Omental fat pad (tissue), 4 donors: ENCODE data around the gene CASZ1. TPM values are rescaled to one million over a fixed set of nuclear protein-coding genes. Genes with fewer than 3 reads are reported as not detected.

Source experiments
- ATAC-seq: fragments of 150-250 bp; one replicate; pipeline ENCODE4 v1.9.1; 2016; ENCODE audit warnings: mild to moderate bottlenecking, moderate library complexity; ENCODE audit not compliant: low FRiP score
- DNase-seq: peaks from one replicate; pipeline ENCODE4 v3.0.0-alpha.2; 2019; ENCODE audit warnings: low spot score
- total RNA-seq, 4 donors: library from RNA; depleted of rRNA; stranded (reverse); fragments of >200 nt; gene quantifications; one replicate each; pipeline ENCODE4 v1.1.0, GENCODE V29; 2016
- TF ChIP-seq, protein P1 (sequence below), 3 donors: fragments of 450-650 bp; IDR thresholded peaks; one replicate each; pipeline ENCODE4 v1.5.1; 2016 to 2017; ENCODE audit warnings: antibody characterized with exemption in 3 of 3, mild to moderate bottlenecking in 3 of 3, moderate library complexity in 2 of 3

CASZ1 gene
- total RNA-seq, 4 donors from 2014 or later = 2.5 to 7.9 (median 6.0) TPM

DNA sequence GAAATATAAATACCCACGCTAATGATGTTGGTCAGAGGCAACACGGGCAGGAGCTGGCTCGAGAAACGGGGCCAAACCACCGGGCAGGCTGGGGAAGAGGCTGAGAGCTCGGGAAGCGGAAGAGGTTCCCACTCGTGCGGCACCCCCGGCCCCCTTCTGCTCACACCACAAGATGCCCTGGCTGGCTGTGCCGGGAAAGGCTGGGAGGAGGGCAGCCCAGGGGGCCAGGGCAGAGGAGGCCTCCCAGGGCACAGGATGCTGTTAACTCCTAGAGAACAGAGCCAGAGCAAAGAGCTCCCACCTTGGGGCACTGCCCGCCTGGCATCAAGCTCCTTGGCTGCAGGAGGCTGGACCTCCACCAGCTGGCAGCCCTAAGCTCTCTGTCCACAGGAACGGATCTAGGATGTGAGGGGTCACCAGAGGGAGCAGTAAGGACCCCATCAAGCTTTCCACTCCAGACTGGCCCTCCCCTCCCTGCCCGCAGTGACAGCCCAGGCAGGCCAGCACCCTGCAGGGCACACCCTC lies 44.8 kb downstream of the CASZ1 start:
- ATAC-seq = no peak
- TF ChIP-seq, protein P1, sequence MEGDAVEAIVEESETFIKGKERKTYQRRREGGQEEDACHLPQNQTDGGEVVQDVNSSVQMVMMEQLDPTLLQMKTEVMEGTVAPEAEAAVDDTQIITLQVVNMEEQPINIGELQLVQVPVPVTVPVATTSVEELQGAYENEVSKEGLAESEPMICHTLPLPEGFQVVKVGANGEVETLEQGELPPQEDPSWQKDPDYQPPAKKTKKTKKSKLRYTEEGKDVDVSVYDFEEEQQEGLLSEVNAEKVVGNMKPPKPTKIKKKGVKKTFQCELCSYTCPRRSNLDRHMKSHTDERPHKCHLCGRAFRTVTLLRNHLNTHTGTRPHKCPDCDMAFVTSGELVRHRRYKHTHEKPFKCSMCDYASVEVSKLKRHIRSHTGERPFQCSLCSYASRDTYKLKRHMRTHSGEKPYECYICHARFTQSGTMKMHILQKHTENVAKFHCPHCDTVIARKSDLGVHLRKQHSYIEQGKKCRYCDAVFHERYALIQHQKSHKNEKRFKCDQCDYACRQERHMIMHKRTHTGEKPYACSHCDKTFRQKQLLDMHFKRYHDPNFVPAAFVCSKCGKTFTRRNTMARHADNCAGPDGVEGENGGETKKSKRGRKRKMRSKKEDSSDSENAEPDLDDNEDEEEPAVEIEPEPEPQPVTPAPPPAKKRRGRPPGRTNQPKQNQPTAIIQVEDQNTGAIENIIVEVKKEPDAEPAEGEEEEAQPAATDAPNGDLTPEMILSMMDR (IDR thresholded peaks at IDR 0.05) = no peak
- no peak for DNase-seq

DNA sequence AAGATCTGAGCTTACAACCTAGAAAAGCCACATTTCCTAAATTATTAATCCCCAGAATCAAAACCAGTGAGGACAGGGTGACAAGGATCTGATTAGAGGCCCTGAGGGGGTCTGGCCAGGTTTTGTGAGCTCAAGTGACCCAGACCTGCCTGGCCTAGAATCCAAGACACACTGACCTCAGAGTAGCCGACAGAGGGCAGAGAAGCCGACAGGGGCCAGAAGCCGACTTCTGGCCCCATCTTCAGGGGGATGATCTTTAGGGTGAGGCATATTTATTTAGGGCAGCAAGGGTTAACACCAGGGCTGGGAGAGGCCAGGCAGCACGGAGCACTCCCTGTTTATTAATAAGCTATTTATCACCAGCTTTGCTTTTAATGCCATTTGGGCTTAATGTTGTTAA lies 45.3 kb downstream of the CASZ1 start:
- ATAC-seq = no peak
- TF ChIP-seq, protein P1 (IDR thresholded peaks at IDR 0.05) = no peak

DNA sequence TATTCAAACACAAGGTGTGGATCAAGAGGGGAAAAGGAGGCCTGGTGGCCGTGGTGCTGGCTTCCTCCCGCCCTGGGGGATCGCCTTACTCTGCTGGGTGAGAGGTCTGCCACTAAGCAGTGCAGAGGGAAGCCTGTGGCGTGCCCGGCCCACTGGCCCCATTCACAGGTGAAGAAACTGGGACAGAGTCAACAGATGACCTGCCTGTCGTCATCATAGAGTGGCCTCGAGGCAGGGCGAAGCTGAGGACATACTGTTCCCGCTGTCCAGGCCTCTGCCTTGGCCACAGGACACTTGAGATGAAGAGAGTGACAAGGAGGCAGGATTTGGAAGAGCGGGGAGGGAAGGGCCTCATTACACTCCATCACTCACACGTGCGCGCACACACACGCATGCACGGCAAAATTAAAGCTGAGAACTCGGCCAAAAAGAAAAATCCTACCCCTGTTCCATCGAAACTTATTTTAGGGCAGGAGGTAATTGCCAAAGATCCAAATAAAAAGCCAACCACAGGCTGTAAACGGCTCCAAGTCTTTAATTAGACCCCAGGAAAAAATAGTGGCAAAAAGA lies 50.5 kb downstream of the CASZ1 start:
- ATAC-seq = no peak
- DNase-seq = no peak
- TF ChIP-seq, protein P1 (IDR thresholded peaks at IDR 0.05) = no peak

More for the DNA sequence above, 45.3 kb downstream of the CASZ1 start:
- DNase-seq = no peak

DNA sequence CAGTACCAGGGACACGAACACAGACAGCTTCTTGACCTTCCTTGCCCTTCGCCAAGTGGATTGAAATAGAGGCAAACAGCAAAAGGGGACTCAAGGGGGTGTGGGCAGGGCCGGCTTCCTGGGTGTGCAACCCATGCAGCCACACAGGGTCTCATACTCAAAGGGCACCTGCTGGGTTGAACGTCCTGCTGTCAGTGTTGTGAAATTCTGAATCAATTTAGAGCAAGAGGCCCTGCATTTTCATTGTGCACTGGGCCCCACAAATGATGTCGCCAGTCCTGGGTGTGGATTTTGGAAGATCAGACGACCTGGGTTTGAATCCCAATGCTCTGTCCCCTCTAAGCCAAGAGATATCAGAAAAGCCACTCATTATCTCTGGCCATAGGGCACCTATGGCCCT lies 51.1 kb downstream of the CASZ1 start:
- no peak for DNase-seq
- ATAC-seq = no peak
- TF ChIP-seq, protein P1 (IDR thresholded peaks at IDR 0.05) = no peak

DNA sequence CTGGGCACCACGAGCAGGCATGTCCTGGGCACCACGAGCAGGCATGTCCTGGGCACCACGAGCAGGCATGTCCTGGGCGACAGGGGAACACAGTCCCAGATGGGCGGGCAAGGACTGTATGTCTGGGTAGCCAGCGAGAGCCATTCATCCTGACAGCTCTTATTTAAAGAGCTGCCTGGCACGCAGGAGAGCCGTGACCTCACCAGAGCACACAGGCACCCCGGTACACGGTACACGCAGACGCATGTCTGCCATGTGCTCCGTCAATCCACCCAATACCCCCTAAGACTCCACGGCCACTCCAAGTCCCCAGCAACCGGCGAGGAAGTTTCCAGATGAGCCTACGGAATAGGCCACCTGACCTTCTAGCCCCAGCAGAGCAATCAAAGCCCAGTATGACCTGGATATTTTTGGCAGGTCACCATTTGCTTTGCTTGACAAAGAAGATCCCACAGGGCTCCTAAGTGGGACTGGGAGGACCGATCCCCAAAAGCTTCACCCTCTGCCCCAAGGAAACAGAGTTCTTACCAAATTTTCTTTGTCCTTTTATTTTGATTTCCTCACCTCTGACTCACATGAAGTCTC lies 51.7 kb downstream of the CASZ1 start:
- ATAC-seq = no peak
- no peak for DNase-seq
- TF ChIP-seq, protein P1 (IDR thresholded peaks at IDR 0.05) = no peak

DNA sequence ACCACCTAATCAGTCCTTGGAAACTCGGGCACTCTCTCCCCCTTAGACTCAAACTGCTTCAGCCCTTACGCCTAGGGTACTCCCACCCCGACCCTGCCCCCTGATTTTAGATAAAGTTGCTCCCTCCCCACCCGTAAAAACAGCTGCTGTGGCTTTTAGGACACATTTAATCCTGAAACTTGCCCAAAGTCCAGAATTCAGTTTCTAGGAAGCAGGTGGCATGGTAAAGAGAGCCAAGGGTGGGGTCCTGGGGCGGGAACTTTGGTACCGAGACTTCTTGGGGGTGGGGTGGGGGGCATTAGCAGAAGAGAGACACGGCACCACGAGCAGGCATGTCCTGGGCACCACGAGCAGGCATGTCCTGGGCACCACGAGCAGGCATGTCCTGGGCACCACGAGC lies 52.4 kb downstream of the CASZ1 start:
- DNase-seq = no peak
- TF ChIP-seq, protein P1 (IDR thresholded peaks at IDR 0.05) = no peak
- ATAC-seq = no peak

DNA sequence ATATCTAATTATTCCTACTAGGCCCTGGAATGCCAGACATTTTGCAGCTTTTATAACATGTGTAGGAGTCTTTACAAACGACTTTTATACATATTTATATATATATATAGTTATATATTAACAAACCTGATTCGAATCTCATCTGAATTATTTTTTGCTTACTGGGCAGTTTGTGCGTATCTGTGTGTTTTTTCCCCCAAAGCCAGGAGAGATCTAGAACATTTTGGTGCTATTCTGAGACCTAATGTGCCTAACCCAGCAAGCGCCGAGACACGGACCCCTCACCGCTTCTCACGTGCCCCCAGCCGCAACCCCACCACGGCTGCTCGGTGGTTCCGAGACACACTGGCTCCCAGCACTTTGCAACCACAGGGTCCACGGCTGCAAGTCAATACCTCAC lies 54.8 kb downstream of the CASZ1 start:
- DNase-seq (no peak), ATAC-seq (no peak)
- TF ChIP-seq, protein P1 (IDR thresholded peaks at IDR 0.05) = no peak
